VCaP (cell line): ENCODE data around the gene TMEM134.
A peak's percentile ranks its signal among the peaks of the same experiment; 100 is the strongest.

ENCODE experiments used
- H3K27ac ChIP-seq: fragments of 450-650 bp; 2 replicates; pipeline ENCODE4 v1.5.1; 2017
- CTCF ChIP-seq: fragments of 450-650 bp; conservative IDR thresholded peaks from 2 replicates; pipeline ENCODE4 v1.5.1; 2017; ENCODE audit warnings: mild to moderate bottlenecking, moderate library complexity

Gene TMEM134

GRCh38 chr11:67440229-67441097, 28.6 kb downstream of the TMEM134 start:
- TF ChIP-seq CTCF: no peak
- H3K27ac ChIP-seq: peak overlapping the region; percentile 98

GRCh38 chr11:67439321-67440228, 29.5 kb downstream of the TMEM134 start:
- H3K27ac ChIP-seq: peak overlapping the region; percentile 98
- TF ChIP-seq CTCF: peak; percentile 56

GRCh38 chr11:67438158-67438902, 30.7 kb downstream of the TMEM134 start:
- no peak for TF ChIP-seq CTCF

GRCh38 chr11:67437809-67438157, 31.3 kb downstream of the TMEM134 start:
- no peak for TF ChIP-seq CTCF
- peak overlapping the region; percentile 98 for H3K27ac ChIP-seq

More at GRCh38 chr11:67438158-67438902, 30.7 kb downstream of the TMEM134 start:
- H3K27ac ChIP-seq: peak overlapping the region; percentile 98

- H3K27ac ChIP-seq: peak within 1 kb of the TSS; percentile 98
- TF ChIP-seq CTCF: no peak
Measured at GRCh38 chr11:67437082-67437808, 31.8 kb downstream of the TMEM134 start, which contains the start of gene PTPRCAP. PTPRCAP (minus strand) TSS chr11:67437682; CDS start chr11:67437619, 63 bp downstream.

- no peak for TF ChIP-seq CTCF
- H3K27ac ChIP-seq: peak overlapping the region; percentile 98; the same call in 1 of the 2 replicates
Measured at GRCh38 chr11:67436459-67437081, 32.5 kb downstream of the TMEM134 start.
